Measurements from ENCODE around the gene GDF9. TPM values are rescaled to one million over a fixed set of nuclear protein-coding genes. Genes with fewer than 3 reads are reported as not detected.

GDF9 gene
- total RNA-seq, 2 experiments from 2014 or later: 0.66 to 2.2 TPM

DNA sequence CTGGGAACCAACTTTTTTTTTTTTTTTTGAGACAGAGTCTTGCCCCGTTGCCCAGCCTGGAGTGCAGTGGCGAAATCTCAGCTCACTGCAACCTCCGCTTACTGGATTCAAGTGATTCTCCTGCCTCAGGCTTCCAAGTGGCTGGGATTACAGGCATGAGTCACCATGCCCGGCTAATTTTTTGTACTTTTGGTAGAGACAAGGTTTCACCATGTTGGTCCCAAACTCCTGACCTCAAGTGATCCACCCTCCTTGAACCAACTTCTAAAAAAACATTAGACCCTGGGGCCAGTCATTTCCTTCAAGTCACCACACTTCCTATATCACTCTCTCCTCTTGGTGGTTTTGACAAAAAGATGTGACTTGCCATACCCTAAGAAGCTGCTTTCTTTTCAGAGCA lies 25.0 kb downstream of the GDF9 start:
- no peaks in the 10 kb centered on the region for H3K4me1 ChIP-seq (ENCODE audit: insufficient read depth, low read length, poor library complexity, severe bottlenecking)
- BruUV-seq (replicated peaks): no TSS peak
- TF ChIP-seq, protein P1, sequence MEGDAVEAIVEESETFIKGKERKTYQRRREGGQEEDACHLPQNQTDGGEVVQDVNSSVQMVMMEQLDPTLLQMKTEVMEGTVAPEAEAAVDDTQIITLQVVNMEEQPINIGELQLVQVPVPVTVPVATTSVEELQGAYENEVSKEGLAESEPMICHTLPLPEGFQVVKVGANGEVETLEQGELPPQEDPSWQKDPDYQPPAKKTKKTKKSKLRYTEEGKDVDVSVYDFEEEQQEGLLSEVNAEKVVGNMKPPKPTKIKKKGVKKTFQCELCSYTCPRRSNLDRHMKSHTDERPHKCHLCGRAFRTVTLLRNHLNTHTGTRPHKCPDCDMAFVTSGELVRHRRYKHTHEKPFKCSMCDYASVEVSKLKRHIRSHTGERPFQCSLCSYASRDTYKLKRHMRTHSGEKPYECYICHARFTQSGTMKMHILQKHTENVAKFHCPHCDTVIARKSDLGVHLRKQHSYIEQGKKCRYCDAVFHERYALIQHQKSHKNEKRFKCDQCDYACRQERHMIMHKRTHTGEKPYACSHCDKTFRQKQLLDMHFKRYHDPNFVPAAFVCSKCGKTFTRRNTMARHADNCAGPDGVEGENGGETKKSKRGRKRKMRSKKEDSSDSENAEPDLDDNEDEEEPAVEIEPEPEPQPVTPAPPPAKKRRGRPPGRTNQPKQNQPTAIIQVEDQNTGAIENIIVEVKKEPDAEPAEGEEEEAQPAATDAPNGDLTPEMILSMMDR (conservative IDR thresholded peaks at IDR 0.05; ENCODE audit: low read length): no peak
- no peak for TF ChIP-seq EZH2phosphoT487 (IDR thresholded peaks at IDR 0.05; ENCODE audit: borderline replicate concordance, low read depth, low read length)
- CTCF ChIA-PET (ENCODE audit: unreplicated experiment): no interaction called here
- intact Hi-C loops (cut with micrococcal nuclease; ENCODE audit: unreplicated experiment): no loop called here
- H3K9me3 ChIP-seq (ENCODE audit: low read length): no peaks in the 10 kb centered on the region
- H3K79me2 ChIP-seq (ENCODE audit: insufficient read depth, low read depth, low read length): no peaks in the 10 kb centered on the region
- H3K4me3 ChIP-seq (ENCODE audit: low read depth, low read length, poor library complexity, severe bottlenecking): no peak overlapping the region
- H4K20me1 ChIP-seq (ENCODE audit: insufficient read depth, low read length): no peaks in the 10 kb centered on the region
- no peaks in the 10 kb centered on the region for H3K9me2 ChIP-seq (ENCODE audit: insufficient read depth, low read length)
- POLR2A ChIA-PET: interaction anchor here (0.6 to 0.9 kb wide), 4 partner anchors 10 to 166 kb away, joined by 3 to 8 read pairs (median 4); no protein-coding TSS in a partner anchor
- H3K27ac ChIP-seq (ENCODE audit: low read depth, low read length, poor library complexity, severe bottlenecking): no peak overlapping the region
- no peaks in the 10 kb centered on the region for H3K36me3 ChIP-seq (ENCODE audit: insufficient read depth, low read length)
- H2AFZ ChIP-seq (ENCODE audit: low read length): no peak overlapping the region
- no peak for DNase-seq (ENCODE audit: low spot score)
- H3K4me2 ChIP-seq (ENCODE audit: low read length): no peak overlapping the region

DNA sequence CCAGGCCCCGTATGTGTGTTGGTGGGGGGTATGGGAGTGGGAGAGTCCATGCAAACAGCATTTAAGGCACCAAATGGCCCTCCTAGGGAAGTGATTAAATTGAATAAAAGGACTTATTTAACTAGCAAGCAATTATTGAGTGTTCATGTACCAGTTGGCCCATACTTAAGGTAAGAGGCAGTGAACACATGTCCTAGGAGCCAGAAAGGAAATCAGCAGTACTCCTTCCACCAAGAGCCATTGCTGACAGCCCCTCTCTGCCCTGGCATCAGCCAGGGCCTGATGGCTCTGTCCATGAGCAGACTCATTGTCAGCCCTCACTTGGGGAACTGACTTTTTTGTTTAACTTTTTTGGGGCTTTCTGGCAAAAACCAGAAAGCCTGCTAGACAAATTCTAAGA lies 25.4 kb downstream of the GDF9 start:
- DNase-seq (ENCODE audit: low spot score): no peak
- intact Hi-C loops (cut with micrococcal nuclease; ENCODE audit: unreplicated experiment): no loop called here
- TF ChIP-seq, protein P1 (conservative IDR thresholded peaks at IDR 0.05; ENCODE audit: low read length): no peak
- Histone ChIP-seq H3K4me3 (ENCODE audit: low read depth, low read length, poor library complexity, severe bottlenecking) (no peak overlapping the region), H3K9me3 (ENCODE audit: low read length) (no peaks in the 10 kb centered on the region), H4K20me1 (ENCODE audit: insufficient read depth, low read length) (no peaks in the 10 kb centered on the region), H3K27ac (ENCODE audit: low read depth, low read length, poor library complexity, severe bottlenecking) (no peak overlapping the region), H3K36me3 (ENCODE audit: insufficient read depth, low read length) (no peaks in the 10 kb centered on the region), H3K9me2 (ENCODE audit: insufficient read depth, low read length) (no peaks in the 10 kb centered on the region), H3K4me1 (ENCODE audit: insufficient read depth, low read length, poor library complexity, severe bottlenecking) (no peaks in the 10 kb centered on the region), H3K79me2 (ENCODE audit: insufficient read depth, low read depth, low read length) (no peaks in the 10 kb centered on the region), H3K4me2 (ENCODE audit: low read length) (no peak overlapping the region), H2AFZ (ENCODE audit: low read length) (no peak overlapping the region)
- BruUV-seq (replicated peaks): no TSS peak
- CTCF ChIA-PET (ENCODE audit: unreplicated experiment): no interaction called here
- POLR2A ChIA-PET: interaction anchor here (0.6 to 0.9 kb wide), 4 partner anchors 11 to 166 kb away, joined by 3 to 8 read pairs (median 4); no protein-coding TSS in a partner anchor

DNA sequence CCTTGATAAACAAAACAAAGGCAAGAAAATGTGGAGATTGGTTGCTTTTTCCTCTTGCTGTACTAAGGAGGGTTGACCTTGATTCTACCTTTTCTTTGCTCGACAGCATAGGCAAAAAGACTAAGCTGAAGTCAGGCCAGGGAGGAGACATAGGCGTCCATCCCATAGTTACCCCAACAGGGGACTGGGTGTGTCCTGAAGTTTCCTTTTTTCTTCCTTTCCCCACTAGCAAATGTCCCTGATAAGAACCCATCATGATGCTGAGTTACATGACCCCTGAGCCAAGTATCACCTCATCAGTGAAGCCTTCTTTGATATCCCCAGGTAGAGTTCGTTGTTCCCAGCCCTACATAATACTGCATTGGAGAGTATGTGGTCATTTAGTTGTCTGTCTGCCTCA lies 26.0 kb downstream of the GDF9 start:
- Histone ChIP-seq H3K4me2 (ENCODE audit: low read length) (no peak overlapping the region), H3K4me3 (ENCODE audit: low read depth, low read length, poor library complexity, severe bottlenecking) (no peak overlapping the region), H3K4me1 (ENCODE audit: insufficient read depth, low read length, poor library complexity, severe bottlenecking) (no peaks in the 10 kb centered on the region), H3K9me3 (ENCODE audit: low read length) (no peaks in the 10 kb centered on the region), H3K27ac (ENCODE audit: low read depth, low read length, poor library complexity, severe bottlenecking) (no peak overlapping the region), H3K36me3 (ENCODE audit: insufficient read depth, low read length) (no peaks in the 10 kb centered on the region), H3K79me2 (ENCODE audit: insufficient read depth, low read depth, low read length) (no peaks in the 10 kb centered on the region), H3K9me2 (ENCODE audit: insufficient read depth, low read length) (no peaks in the 10 kb centered on the region), H4K20me1 (ENCODE audit: insufficient read depth, low read length) (no peaks in the 10 kb centered on the region), H2AFZ (ENCODE audit: low read length) (no peak overlapping the region)
- no peak for TF ChIP-seq EZH2phosphoT487 (IDR thresholded peaks at IDR 0.05; ENCODE audit: borderline replicate concordance, low read depth, low read length)
- TF ChIP-seq, protein P1 (conservative IDR thresholded peaks at IDR 0.05; ENCODE audit: low read length): no peak
- DNase-seq (ENCODE audit: low spot score): no peak
- intact Hi-C loops (cut with micrococcal nuclease; ENCODE audit: unreplicated experiment): no loop called here
- no TSS peak for BruUV-seq (replicated peaks)
- POLR2A ChIA-PET: no interaction called here
- CTCF ChIA-PET (ENCODE audit: unreplicated experiment): no interaction called here

Data from OCI-LY7 (cell line).